Ovary (tissue), 9 donors: ENCODE data around the gene BRWD1. TPM values are rescaled to one million over a fixed set of nuclear protein-coding genes. Genes with fewer than 3 reads are reported as not detected.

Experiments
- DNase-seq, 5 donors: peaks; one replicate each; pipeline ENCODE4 v3.0.0-alpha.2; 2019 to 2020
- H3K27ac ChIP-seq, 2 donors: fragments of 200-600 bp; one replicate each; pipeline versions ENCODE4 v1.5.1 to v1.8.0; 2019 to 2022
- H3K27me3 ChIP-seq: fragments of 200-600 bp; one replicate; pipeline ENCODE4 v1.8.0; 2022
- H3K36me3 ChIP-seq: fragments of 200-600 bp; sonication (generic); one replicate; pipeline ENCODE4 v1.5.1; 2019
- H3K4me1 ChIP-seq: one replicate; pipeline ENCODE4 v1.8.1; 2013; ENCODE audit warnings: mild to moderate bottlenecking, moderate library complexity; ENCODE audit not compliant: insufficient read depth
- H3K4me3 ChIP-seq: fragments of 200-600 bp; sonication (generic); one replicate; pipeline ENCODE4 v1.5.1; 2017
- H3K9me3 ChIP-seq, 2 donors: fragments of 200-600 bp in 1 of 2; sonication (generic) in 1 of 2; one replicate each; pipeline versions ENCODE4 v1.5.1 to v1.8.1; 2013 to 2019; ENCODE audit warnings: mild to moderate bottlenecking in 1 of 2, moderate library complexity in 1 of 2
- CTCF ChIP-seq, 3 donors: fragments of 450-650 bp in 2 of 3; fragments of 200-600 bp in 1 of 3; IDR thresholded peaks; one replicate each; pipeline versions ENCODE4 v1.5.1 to v1.8.0; 2016 to 2022; ENCODE audit warnings: antibody characterized with exemption in 3 of 3, mild to moderate bottlenecking in 1 of 3
- EP300 ChIP-seq: sonication (generic); formaldehyde crosslinking; IDR thresholded peaks from one replicate; pipeline ENCODE4 v1.6.1; 2017; ENCODE audit warnings: antibody characterized with exemption
- POLR2A ChIP-seq: fragments of 450-650 bp; IDR thresholded peaks from one replicate; pipeline ENCODE4 v1.6.1; 2017; ENCODE audit warnings: antibody characterized with exemption, mild to moderate bottlenecking, moderate library complexity
- WGBS, 3 donors: extraction: QIAGEN DNeasy Blood & Tissue Kit in 1 of 3; methylation state at CpG; one replicate each; pipeline versions ENCODE4 v1.1.5 to v1.1.7; 2013 to 2017; 5-methylcytosine and 5-hydroxymethylcytosine counted together
- intact Hi-C, 4 donors: fragments of 100-400 bp; cut with DNase I; formaldehyde crosslinking; loops; one replicate each; pipeline versions ENCODE4 v1.11.0 to v1.15.1; 2022 to 2023
- polyA plus RNA-seq, 2 donors: library from polyadenylated mRNA; stranded (reverse); fragments of 200-250 nt in 1 of 2; fragments of 350-450 nt in 1 of 2; fragmentation: Illumina TruSeq in 1 of 2; extraction: RNeasy Lipid Tissue Mini Kit (QIAGEN cat#74804) in 1 of 2; gene quantifications; one replicate each; pipeline ENCODE4 v1.2.3, GENCODE V29; 2013 to 2014
- total RNA-seq, 7 donors: library from RNA; depleted of rRNA in 2 of 7; stranded (reverse); fragments of >200 nt in 2 of 7; fragmentation: NEBNext Ultra II Directional in 3 of 7; extraction: Animal tissue kit (Norgen Biotek cat#: 25700) in 3 of 7; gene quantifications; one replicate each; pipeline versions ENCODE4 v1.1.0 to v1.2.4, GENCODE V29; 2016 to 2023
- donor health status: DM: no; HTN: no; CAD: no; lungs with moderate emphysema.
- donor health status: DM: no; HTN: no; CAD: no.
- donor health status: Bipolar disorder and iron deficiency.
- donor health status: DM: yes; HTN: yes; CAD: no.
- donor health status: DM: no; HTN: no; CAD: no.
- donor health status: DM: yes; HTN: yes; CAD: no.

Gene BRWD1
- total and polyA plus RNA-seq, 9 donors: 15.7 to 73.0 (median 49.6) TPM

- DNase-seq: no peak
- Histone ChIP-seq H3K4me3 (no peak overlapping the region), H3K4me1 (peaks cover 3% of the 10 kb centered on the region), H3K27me3 (no peaks in the 10 kb centered on the region), H3K27ac (no peak overlapping the region), H3K9me3 (no peaks in the 10 kb centered on the region), H3K36me3 (no peaks in the 10 kb centered on the region)
- WGBS, 3 donors: 86 to 95% (median 89%) methylated on average over 7 of the region's 7 CpGs
- intact Hi-C loops: loop anchor here in 3 of 4 donors (5.0 to 10.0 kb wide), 3 partner anchors 76 to 126 kb away; partner anchors contain the start of gene PSMG1 (in 1 of the 3)
- no peak for TF ChIP-seq POLR2A
- TF ChIP-seq CTCF (IDR thresholded peaks at IDR 0.05): no peak
- TF ChIP-seq EP300: no peak
These were observed 2.3 kb downstream of the BRWD1 start for GRCh38 chr21:39311164-39311563.

DNA sequence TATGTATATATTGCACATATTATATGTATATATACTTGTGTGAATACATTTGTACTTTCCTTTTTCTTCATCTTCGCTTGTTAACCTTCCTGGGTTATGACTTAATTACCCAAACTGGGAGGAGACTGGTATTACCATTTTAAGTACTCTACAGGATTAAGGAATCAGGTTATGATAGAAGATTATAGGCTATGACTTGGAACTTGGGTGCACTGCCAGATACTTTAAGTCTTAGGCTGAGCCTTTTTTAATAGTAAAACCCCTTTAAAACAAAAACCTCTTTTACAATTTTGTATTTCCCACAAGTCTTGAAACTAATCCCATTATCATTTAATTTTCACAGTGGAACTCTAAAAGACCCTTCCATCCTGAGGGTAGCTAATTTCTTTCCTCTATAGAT lies 6.0 kb downstream of the BRWD1 start:
- no peaks in the 10 kb centered on the region for H3K27me3 ChIP-seq
- peaks cover 3% of the 10 kb centered on the region for H3K4me1 ChIP-seq
- intact Hi-C loops: no loop called here
- no peak for TF ChIP-seq EP300
- TF ChIP-seq CTCF (IDR thresholded peaks at IDR 0.05): no peak
- no peak for TF ChIP-seq POLR2A
- 92 to 96% (median 93%) methylated on average over 1 of the region's 1 CpG for WGBS, 3 donors
- H3K4me3 ChIP-seq: no peak overlapping the region
- no peaks in the 10 kb centered on the region for H3K36me3 ChIP-seq
- H3K27ac ChIP-seq: no peak overlapping the region
- no peak for DNase-seq
- H3K9me3 ChIP-seq: no peaks in the 10 kb centered on the region

- no peaks in the 10 kb centered on the region for H3K27me3 ChIP-seq
- no peaks in the 10 kb centered on the region for H3K36me3 ChIP-seq
- WGBS, 3 donors: 95 to 99% (median 98%) methylated on average over 3 of the region's 3 CpGs
- H3K9me3 ChIP-seq: no peaks in the 10 kb centered on the region
- no peak overlapping the region for H3K27ac ChIP-seq
- H3K4me3 ChIP-seq: no peak overlapping the region
- intact Hi-C loops: no loop called here
- no peak for DNase-seq
- TF ChIP-seq EP300 (no peak), CTCF (IDR thresholded peaks at IDR 0.05) (no peak), POLR2A (no peak)
- H3K4me1 ChIP-seq: peaks cover 1% of the 10 kb centered on the region
These were observed 12.8 kb downstream of the BRWD1 start for GRCh38 chr21:39300587-39300986.

DNA sequence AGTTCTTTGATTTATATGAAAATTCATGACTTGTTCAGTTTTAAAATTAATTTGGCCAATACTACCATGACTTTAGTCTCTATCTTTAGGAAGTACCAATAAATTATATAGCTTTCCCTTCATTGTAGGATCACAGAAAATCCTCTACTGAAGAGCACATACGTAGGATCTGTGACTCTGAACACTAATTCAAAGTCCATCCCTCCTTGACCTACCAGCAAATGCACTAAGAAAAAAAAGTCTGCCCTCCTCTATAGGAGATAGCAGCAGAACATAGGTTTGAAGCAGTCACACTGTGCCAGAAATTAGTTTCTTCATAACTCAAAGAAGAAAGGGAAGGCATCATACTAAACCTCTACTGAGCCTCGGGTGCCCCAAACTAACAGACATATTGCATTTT lies 16.5 kb downstream of the BRWD1 start:
- Histone ChIP-seq H3K27ac (no peak overlapping the region), H3K9me3 (no peaks in the 10 kb centered on the region), H3K4me3 (no peak overlapping the region), H3K36me3 (no peaks in the 10 kb centered on the region), H3K27me3 (no peaks in the 10 kb centered on the region), H3K4me1 (peaks cover 1% of the 10 kb centered on the region)
- intact Hi-C loops: no loop called here
- WGBS, 3 donors: 89 to 93% (median 91%) methylated on average over 2 of the region's 2 CpGs
- DNase-seq: no peak
- TF ChIP-seq CTCF (IDR thresholded peaks at IDR 0.05) (no peak), POLR2A (no peak), EP300 (no peak)
